H1 (cell line): ENCODE data around the gene PFKFB3. TPM values are rescaled to one million over a fixed set of nuclear protein-coding genes. Genes with fewer than 3 reads are reported as not detected.

ENCODE experiments used
- ASH2L ChIP-seq: fragments of 200-600, 300-600 bp; sonication (generic); IDR thresholded peaks from one replicate; pipeline ENCODE4 v1.7.1; 2017; ENCODE audit warnings: low read length
- ATF2 ChIP-seq: IDR thresholded peaks from 2 replicates; pipeline ENCODE4 v1.6.1; 2012; ENCODE audit warnings: low read length, inconsistent platforms
- CBX8 ChIP-seq: fragments of 300-800, 300-1000 bp; sonication (generic); IDR thresholded peaks from 2 replicates; pipeline ENCODE4 v1.7.1; 2016; ENCODE audit warnings: low read depth, low read length, borderline replicate concordance
- CEBPB ChIP-seq: IDR thresholded peaks from 2 replicates; pipeline ENCODE4 v1.6.1; 2012; ENCODE audit warnings: low read depth, low read length
- CHD1 ChIP-seq: IDR thresholded peaks from 2 replicates; pipeline ENCODE4 v1.6.1; 2012; ENCODE audit warnings: low read depth, low read length, improper control_type of control experiment
- EP300 ChIP-seq, 2 experiments: IDR thresholded peaks; 1 replicate in 1 of 2; 2 replicates in 1 of 2; pipeline ENCODE4 v1.6.1; 2011 to 2012; ENCODE audit warnings: low read depth in 2 of 2, low read length in 2 of 2, mild to moderate bottlenecking in 2 of 2, borderline replicate concordance in 1 of 2, inconsistent platforms in 1 of 2, moderate library complexity in 1 of 2
- HDAC2 ChIP-seq, 2 experiments: fragments of 300-600 bp in 1 of 2; sonication (generic) in 1 of 2; IDR thresholded peaks; 2 replicates each; pipeline ENCODE4 v1.6.1; 2011 to 2012; ENCODE audit warnings: low read depth in 2 of 2, low read length in 2 of 2, mild to moderate bottlenecking in 2 of 2, moderate library complexity in 2 of 2, borderline replicate concordance in 1 of 2, inconsistent platforms in 1 of 2
- HDAC6 ChIP-seq: IDR thresholded peaks from one replicate; pipeline ENCODE4 v1.7.1; 2012; ENCODE audit warnings: low read depth, mild to moderate bottlenecking, inconsistent platforms, low read length, moderate library complexity
- KDM1A ChIP-seq: fragments of 200-600, 300-600 bp; sonication (generic); IDR thresholded peaks from 2 replicates; pipeline ENCODE4 v1.7.1; 2016; ENCODE audit warnings: mild to moderate bottlenecking, low read length, borderline replicate concordance
- NANOG ChIP-seq: IDR thresholded peaks from 2 replicates; pipeline ENCODE4 v1.6.1; 2011; ENCODE audit warnings: low read length, low read depth, mild to moderate bottlenecking, inconsistent platforms; ENCODE audit not compliant: insufficient read depth, poor library complexity, severe bottlenecking
- POLR2AphosphoS5 ChIP-seq: IDR thresholded peaks from 2 replicates; pipeline ENCODE4 v1.6.1; 2011; ENCODE audit warnings: low read depth, low read length
- RNF2 ChIP-seq: fragments of 200-900, 300-1000 bp; sonication (generic); IDR thresholded peaks from 2 replicates; pipeline ENCODE4 v1.7.1; 2016; ENCODE audit warnings: borderline replicate concordance, low read depth, mild to moderate bottlenecking, antibody characterized with exemption, low read length; ENCODE audit not compliant: poor library complexity, severe bottlenecking; ENCODE audit errors: missing control alignments
- SIN3A ChIP-seq, 2 experiments: IDR thresholded peaks in 1 of 2; conservative IDR thresholded peaks in 1 of 2; 2 replicates each; pipeline ENCODE4 v1.6.1; 2011 to 2012; ENCODE audit warnings: low read length in 2 of 2, improper control_type of control experiment in 1 of 2, low read depth in 1 of 2, mild to moderate bottlenecking in 1 of 2
- SP1 ChIP-seq: IDR thresholded peaks from 2 replicates; pipeline ENCODE4 v1.6.1; 2011; ENCODE audit warnings: low read depth, low read length
- SP2 ChIP-seq: IDR thresholded peaks from 2 replicates; pipeline ENCODE4 v1.6.1; 2012; ENCODE audit warnings: mild to moderate bottlenecking, low read length, inconsistent platforms
- SRF ChIP-seq: IDR thresholded peaks from 2 replicates; pipeline ENCODE4 v1.6.1; 2011; ENCODE audit warnings: mild to moderate bottlenecking, low read depth, low read length, moderate library complexity
- SUZ12 ChIP-seq: fragments of 200-600 bp; sonication (generic); IDR thresholded peaks from 2 replicates; pipeline ENCODE4 v1.6.1; 2012; ENCODE audit warnings: mild to moderate bottlenecking, inconsistent platforms, low read length, moderate library complexity, mixed read lengths
- TAF1 ChIP-seq: IDR thresholded peaks from 2 replicates; pipeline ENCODE4 v1.6.1; 2011; ENCODE audit warnings: mild to moderate bottlenecking, low read depth, low read length
- TBP ChIP-seq: IDR thresholded peaks from 2 replicates; pipeline ENCODE4 v1.6.1; 2011; ENCODE audit warnings: low read depth, low read length, improper control_type of control experiment
- TCF12 ChIP-seq: IDR thresholded peaks from 2 replicates; pipeline ENCODE4 v1.6.1; 2011; ENCODE audit warnings: low read depth, mild to moderate bottlenecking, low read length
- TEAD4 ChIP-seq: IDR thresholded peaks from 2 replicates; pipeline ENCODE4 v1.6.1; 2012; ENCODE audit warnings: low read depth, low read length, inconsistent platforms, mixed read lengths
- polyA plus RNA-seq, 7 experiments: library from polyadenylated mRNA; depleted of rRNA in 3 of 7; stranded (reverse) in 5 of 7; unstranded in 2 of 7; fragments of >200 nt in 5 of 7; fragments of 200-250 nt in 2 of 7; gene quantifications; 1 replicate in 5 of 7; 2 replicates in 1 of 7; 4 replicates in 1 of 7; pipeline versions ENCODE4 v1.2.1 to v1.2.3, GENCODE V29; 2011 to 2013; ENCODE audit warnings: missing spikeins in 2 of 7, mixed read lengths in 2 of 7
- total RNA-seq: library from RNA; stranded (reverse); fragmentation: NEBNext Ultra II Directional; extraction: Animal tissue kit (Norgen Biotek cat#: 25700); gene quantifications from 2 replicates; pipeline ENCODE4 v1.2.1, GENCODE V29; 2021

PFKFB3 gene
- total and polyA plus RNA-seq, 2 of the 8 experiments (the other 6 are each of a cell fraction or from before 2014, with no cell fraction given), result 15.6 to 32.0 TPM

GRCh38 chr10:6163364-6164270, 39.1 kb upstream of the PFKFB3 start (continued):
- TF ChIP-seq CBX8 (no peak), CEBPB (no peak), SP2 (no peak), TAF1 (peak; percentile 74), POLR2AphosphoS5 (peak; percentile 59; the same call in 1 of the 2 replicates), CHD1 (no peak), SIN3A (conservative IDR thresholded peaks at IDR 0.05 in 1 of 2, IDR thresholded peaks at IDR 0.05 in 1 of 2; ENCODE audit: low read depth in 1 of 2, low read length in 2 of 2) (peak in 1 of 2 experiments; percentile 68; a peak in 1 of 4 replicates), KDM1A (no peak), ATF2 (no peak), SUZ12 (no peak), HDAC2 (IDR thresholded peaks at IDR 0.05; ENCODE audit: borderline replicate concordance in 1 of 2, low read depth in 2 of 2, low read length in 2 of 2) (no peak; a peak in 1 of 4 replicates), SRF (no peak), EP300 (IDR thresholded peaks at IDR 0.05; ENCODE audit: borderline replicate concordance in 1 of 2, low read depth in 2 of 2, low read length in 2 of 2) (no peak), SP1 (no peak), TEAD4 (no peak), ASH2L (no peak), TBP (no peak), RNF2 (no peak), NANOG (no peak), TCF12 (no peak), HDAC6 (no peak)
